ENCODE results near the gene STOML1. TPM values are rescaled to one million over a fixed set of nuclear protein-coding genes. Genes with fewer than 3 reads are reported as not detected.

The STOML1 gene
- total RNA-seq, 1 experiment from 2014 or later = 19.7 TPM

DNA sequence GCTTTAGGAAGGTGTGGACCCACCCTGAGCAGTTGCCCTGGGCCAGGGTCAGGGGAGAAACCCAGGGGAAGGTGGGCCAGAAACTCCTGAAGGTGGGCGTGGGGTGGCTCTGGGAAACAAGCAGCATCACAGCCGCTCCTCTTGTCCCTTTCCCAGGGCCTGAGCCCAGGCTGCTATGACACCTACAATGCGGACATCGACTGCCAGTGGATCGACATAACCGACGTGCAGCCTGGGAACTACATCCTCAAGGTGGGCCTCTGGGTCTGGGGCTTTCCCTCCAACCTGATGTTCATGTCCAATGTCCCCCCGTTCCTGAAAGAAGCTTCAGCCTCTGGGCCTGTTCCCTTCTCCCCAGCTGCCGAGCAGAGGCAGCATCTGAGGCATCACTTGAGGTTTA is 44.4 kb downstream of the STOML1 start:
- no TSS peak for BruUV-seq (replicated peaks)
- Mint-ChIP-seq H3K27me3 (ENCODE audit: unreplicated experiment) (no peaks in the 10 kb centered on the region), H3K4me1 (ENCODE audit: low read depth, unreplicated experiment) (peaks cover 13% of the 10 kb centered on the region), H3K36me3 (ENCODE audit: insufficient read depth, unreplicated experiment) (no peaks in the 10 kb centered on the region), H3K4me3 (ENCODE audit: low read depth, unreplicated experiment) (no peak overlapping the region), H3K9me3 (ENCODE audit: low read depth, unreplicated experiment) (no peaks in the 10 kb centered on the region), H3K27ac (ENCODE audit: unreplicated experiment) (no peak overlapping the region)
- TF ChIP-seq, protein P1, sequence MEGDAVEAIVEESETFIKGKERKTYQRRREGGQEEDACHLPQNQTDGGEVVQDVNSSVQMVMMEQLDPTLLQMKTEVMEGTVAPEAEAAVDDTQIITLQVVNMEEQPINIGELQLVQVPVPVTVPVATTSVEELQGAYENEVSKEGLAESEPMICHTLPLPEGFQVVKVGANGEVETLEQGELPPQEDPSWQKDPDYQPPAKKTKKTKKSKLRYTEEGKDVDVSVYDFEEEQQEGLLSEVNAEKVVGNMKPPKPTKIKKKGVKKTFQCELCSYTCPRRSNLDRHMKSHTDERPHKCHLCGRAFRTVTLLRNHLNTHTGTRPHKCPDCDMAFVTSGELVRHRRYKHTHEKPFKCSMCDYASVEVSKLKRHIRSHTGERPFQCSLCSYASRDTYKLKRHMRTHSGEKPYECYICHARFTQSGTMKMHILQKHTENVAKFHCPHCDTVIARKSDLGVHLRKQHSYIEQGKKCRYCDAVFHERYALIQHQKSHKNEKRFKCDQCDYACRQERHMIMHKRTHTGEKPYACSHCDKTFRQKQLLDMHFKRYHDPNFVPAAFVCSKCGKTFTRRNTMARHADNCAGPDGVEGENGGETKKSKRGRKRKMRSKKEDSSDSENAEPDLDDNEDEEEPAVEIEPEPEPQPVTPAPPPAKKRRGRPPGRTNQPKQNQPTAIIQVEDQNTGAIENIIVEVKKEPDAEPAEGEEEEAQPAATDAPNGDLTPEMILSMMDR (IDR thresholded peaks at IDR 0.05; ENCODE audit: unreplicated experiment) = no peak
- CTCF ChIA-PET = no interaction called here
- no peak for DNase-seq
- intact Hi-C loops (cut with micrococcal nuclease; ENCODE audit: unreplicated experiment) = no loop called here

DNA sequence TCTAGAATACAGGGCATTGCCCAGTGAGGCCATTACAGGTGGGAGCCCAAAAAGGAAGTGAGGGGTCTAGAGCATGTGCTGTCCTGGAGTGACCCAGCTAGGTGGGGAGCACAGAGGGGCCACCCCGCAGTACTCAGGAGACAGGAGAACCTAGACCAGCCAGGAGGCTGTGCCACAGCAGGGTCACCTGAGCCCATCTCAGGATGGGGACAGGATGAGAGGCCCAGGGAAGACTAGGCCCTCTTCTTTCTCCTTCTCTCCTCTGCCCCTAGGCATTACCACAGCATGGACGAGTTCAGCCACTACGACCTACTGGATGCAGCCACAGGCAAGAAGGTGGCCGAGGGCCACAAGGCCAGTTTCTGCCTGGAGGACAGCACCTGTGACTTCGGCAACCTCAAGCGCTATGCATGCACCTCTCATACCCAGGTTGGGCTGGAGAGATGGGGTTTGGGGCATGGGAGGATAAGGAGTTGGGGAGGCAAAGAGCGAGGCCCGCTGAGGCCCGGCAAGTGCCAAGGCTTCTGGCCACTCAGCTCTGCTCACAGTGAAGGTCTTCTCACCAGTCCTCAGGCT is 45.2 kb downstream of the STOML1 start:
- intact Hi-C loops (cut with micrococcal nuclease; ENCODE audit: unreplicated experiment) = no loop called here
- no TSS peak for BruUV-seq (replicated peaks)
- TF ChIP-seq, protein P1 (IDR thresholded peaks at IDR 0.05; ENCODE audit: unreplicated experiment) = no peak
- Mint-ChIP-seq H3K9me3 (ENCODE audit: low read depth, unreplicated experiment) (no peaks in the 10 kb centered on the region), H3K27ac (ENCODE audit: unreplicated experiment) (no peak overlapping the region), H3K4me3 (ENCODE audit: low read depth, unreplicated experiment) (no peak overlapping the region), H3K36me3 (ENCODE audit: insufficient read depth, unreplicated experiment) (no peaks in the 10 kb centered on the region), H3K4me1 (ENCODE audit: low read depth, unreplicated experiment) (peaks cover 20% of the 10 kb centered on the region), H3K27me3 (ENCODE audit: unreplicated experiment) (no peaks in the 10 kb centered on the region)
- DNase-seq = no peak
- CTCF ChIA-PET = no interaction called here

DNA sequence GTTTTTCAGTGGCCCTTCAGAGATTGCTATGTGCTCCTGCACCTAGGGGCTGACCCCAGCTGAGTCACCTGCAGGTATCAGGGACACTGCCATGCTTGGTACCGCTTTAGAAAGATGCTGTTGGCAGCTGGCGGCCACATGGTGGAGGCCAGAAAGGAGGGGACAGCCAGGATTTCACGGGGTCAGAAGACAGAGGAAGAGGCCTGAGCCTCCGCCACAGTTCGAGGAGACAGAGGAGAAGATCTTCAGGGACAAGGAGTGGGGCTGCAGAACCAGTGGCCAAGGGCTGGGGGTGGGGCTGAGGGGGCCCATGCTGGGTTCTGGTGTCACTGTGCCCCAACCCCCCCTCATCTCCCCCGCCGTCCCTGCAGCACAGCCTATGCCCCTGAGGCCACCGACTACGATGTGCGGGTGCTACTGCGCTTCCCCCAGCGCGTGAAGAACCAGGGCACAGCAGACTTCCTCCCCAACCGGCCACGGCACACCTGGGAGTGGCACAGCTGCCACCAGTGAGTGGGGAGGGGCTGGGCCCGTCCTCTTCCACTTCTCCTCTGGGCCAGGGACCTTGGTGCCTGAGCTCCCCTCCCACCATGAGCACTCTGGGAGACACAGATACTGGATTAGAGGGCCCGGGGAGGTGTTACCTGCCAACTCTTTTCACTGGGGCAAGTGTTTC is 45.9 kb downstream of the STOML1 start:
- Mint-ChIP-seq H3K36me3 (ENCODE audit: insufficient read depth, unreplicated experiment) (no peaks in the 10 kb centered on the region), H3K4me1 (ENCODE audit: low read depth, unreplicated experiment) (peaks cover 22% of the 10 kb centered on the region), H3K4me3 (ENCODE audit: low read depth, unreplicated experiment) (no peak overlapping the region), H3K9me3 (ENCODE audit: low read depth, unreplicated experiment) (no peaks in the 10 kb centered on the region), H3K27me3 (ENCODE audit: unreplicated experiment) (no peaks in the 10 kb centered on the region), H3K27ac (ENCODE audit: unreplicated experiment) (no peak overlapping the region)
- CTCF ChIA-PET = no interaction called here
- no peak for DNase-seq
- TF ChIP-seq, protein P1 (IDR thresholded peaks at IDR 0.05; ENCODE audit: unreplicated experiment) = no peak
- no TSS peak for BruUV-seq (replicated peaks)
- intact Hi-C loops (cut with micrococcal nuclease; ENCODE audit: unreplicated experiment) = no loop called here

DNA sequence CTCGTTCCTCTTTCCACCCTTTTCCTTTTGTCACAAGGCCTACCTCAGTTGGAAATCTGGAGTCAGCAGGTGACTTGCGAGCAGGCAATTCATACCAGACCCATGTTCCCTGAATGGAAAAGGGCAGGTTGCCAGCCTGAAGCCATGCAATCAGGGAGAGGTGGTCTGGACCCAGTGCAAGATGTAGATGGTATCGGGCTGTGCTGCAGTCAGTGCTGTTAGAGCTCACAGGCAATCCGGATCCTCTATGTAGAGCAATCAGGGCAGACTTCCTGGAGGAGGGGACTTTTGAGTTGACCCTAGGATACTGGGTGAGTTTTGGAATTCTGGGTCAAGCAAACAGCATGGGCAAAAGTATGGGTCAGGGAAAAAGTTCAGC is 47.0 kb downstream of the STOML1 start:
- no peak overlapping the region for H3K4me3 Mint-ChIP-seq (ENCODE audit: low read depth, unreplicated experiment)
- H3K9me3 Mint-ChIP-seq (ENCODE audit: low read depth, unreplicated experiment) = no peaks in the 10 kb centered on the region
- no peaks in the 10 kb centered on the region for H3K27me3 Mint-ChIP-seq (ENCODE audit: unreplicated experiment)
- CTCF ChIA-PET = no interaction called here
- H3K36me3 Mint-ChIP-seq (ENCODE audit: insufficient read depth, unreplicated experiment) = no peaks in the 10 kb centered on the region
- H3K27ac Mint-ChIP-seq (ENCODE audit: unreplicated experiment) = no peak overlapping the region
- TF ChIP-seq, protein P1 (IDR thresholded peaks at IDR 0.05; ENCODE audit: unreplicated experiment) = no peak
- peaks cover 19% of the 10 kb centered on the region for H3K4me1 Mint-ChIP-seq (ENCODE audit: low read depth, unreplicated experiment)
- no TSS peak for BruUV-seq (replicated peaks)
- intact Hi-C loops (cut with micrococcal nuclease; ENCODE audit: unreplicated experiment) = no loop called here
- DNase-seq = no peak

Measured in Calu3 (cell line).